Spleen (tissue), 7 donors: Measurements from ENCODE around the gene BLOC1S4.

ENCODE experiments used
- POLR2A ChIP-seq, 3 donors: fragments of 450-650 bp; IDR thresholded peaks; one replicate each; pipeline ENCODE4 v1.5.1; 2017; ENCODE audit warnings: antibody characterized with exemption in 3 of 3, mild to moderate bottlenecking in 1 of 3
- POLR2AphosphoS5 ChIP-seq, 3 donors: sonication (generic); formaldehyde crosslinking; IDR thresholded peaks; one replicate each; pipeline ENCODE4 v1.5.1; 2017; ENCODE audit warnings: antibody characterized with exemption in 3 of 3
- TF ChIP-seq, protein P1 (sequence below), 11 experiments: fragments of 200-600 bp in 7 of 11; fragments of 450-650 bp in 4 of 11; sonication (generic) in 4 of 11; IDR thresholded peaks in 8 of 11; conservative IDR thresholded peaks in 3 of 11; 1 replicate in 7 of 11; 2 replicates in 4 of 11; pipeline versions ENCODE4 v1.4.0 to v1.8.0; 2016 to 2021; ENCODE audit warnings: antibody characterized with exemption in 11 of 11, inconsistent platforms in 4 of 11, mild to moderate bottlenecking in 1 of 11
- donor health status: DM: no; HTN: no; CAD: no; lungs with moderate emphysema.
- donor health status: DM: no; HTN: no; CAD: no.
- donor health status: DM: no; HTN: no; CAD: no.

DNA sequence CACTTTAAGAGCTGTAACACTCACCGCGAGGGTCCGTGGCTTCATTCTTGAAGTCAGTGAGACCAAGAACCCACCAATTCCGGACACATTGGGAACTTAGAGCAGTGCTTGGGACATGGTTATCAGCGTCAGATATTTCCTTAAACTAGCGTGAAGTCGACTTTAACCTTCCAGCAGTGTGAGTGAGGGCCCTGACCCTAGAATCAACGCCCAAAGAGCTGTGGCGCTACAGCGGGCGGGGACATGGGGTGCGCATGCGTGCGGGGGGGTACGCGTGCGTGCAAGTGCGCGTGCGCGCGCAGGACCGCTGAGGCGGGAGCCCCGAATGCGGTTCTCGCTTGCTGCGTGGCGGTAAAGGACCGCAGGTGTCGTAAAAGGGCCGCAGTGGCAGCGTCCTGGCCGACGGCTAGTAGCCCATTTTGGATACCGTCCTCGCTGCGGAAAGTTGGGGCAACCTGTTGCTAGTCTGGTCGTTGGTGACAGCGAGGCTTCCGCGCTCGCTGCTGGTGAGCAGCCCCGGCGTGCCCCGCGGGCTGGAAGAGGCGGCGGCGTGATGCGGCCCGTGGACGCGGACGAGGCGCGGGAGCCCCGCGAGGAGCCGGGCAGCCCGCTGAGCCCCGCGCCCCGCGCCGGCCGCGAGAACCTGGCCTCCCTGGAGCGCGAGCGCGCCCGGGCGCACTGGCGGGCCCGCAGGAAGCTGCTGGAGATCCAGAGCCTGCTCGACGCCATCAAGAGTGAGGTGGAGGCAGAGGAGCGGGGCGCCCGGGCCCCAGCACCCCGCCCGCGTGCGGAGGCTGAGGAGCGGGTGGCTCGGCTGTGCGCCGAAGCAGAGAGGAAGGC, 42.1 kb upstream of the BLOC1S4 start:
- TF ChIP-seq POLR2AphosphoS5 (IDR thresholded peaks at IDR 0.05) (peak; percentile 90 to 94 (median 93)), POLR2A (IDR thresholded peaks at IDR 0.05) (peak in 1 of 3 donors; percentile 47)
- TF ChIP-seq, protein P1, sequence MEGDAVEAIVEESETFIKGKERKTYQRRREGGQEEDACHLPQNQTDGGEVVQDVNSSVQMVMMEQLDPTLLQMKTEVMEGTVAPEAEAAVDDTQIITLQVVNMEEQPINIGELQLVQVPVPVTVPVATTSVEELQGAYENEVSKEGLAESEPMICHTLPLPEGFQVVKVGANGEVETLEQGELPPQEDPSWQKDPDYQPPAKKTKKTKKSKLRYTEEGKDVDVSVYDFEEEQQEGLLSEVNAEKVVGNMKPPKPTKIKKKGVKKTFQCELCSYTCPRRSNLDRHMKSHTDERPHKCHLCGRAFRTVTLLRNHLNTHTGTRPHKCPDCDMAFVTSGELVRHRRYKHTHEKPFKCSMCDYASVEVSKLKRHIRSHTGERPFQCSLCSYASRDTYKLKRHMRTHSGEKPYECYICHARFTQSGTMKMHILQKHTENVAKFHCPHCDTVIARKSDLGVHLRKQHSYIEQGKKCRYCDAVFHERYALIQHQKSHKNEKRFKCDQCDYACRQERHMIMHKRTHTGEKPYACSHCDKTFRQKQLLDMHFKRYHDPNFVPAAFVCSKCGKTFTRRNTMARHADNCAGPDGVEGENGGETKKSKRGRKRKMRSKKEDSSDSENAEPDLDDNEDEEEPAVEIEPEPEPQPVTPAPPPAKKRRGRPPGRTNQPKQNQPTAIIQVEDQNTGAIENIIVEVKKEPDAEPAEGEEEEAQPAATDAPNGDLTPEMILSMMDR (IDR thresholded peaks at IDR 0.05 in 8 of 11, conservative IDR thresholded peaks at IDR 0.05 in 3 of 11): peak in 1 of 11 experiments; percentile 19
